ENCODE measurements around the gene TNXB. TPM values are rescaled to one million over a fixed set of nuclear protein-coding genes. Genes with fewer than 3 reads are reported as not detected.
A peak's percentile ranks its signal among the peaks of the same experiment; 100 is the strongest.

TNXB gene
- total and polyA plus RNA-seq, 2 donors (not counting 1 experiment from before 2014, with no cell fraction given): 8.1 to 63.9 TPM

- peak overlapping the region; percentile 48 for H3K4me2 ChIP-seq (ENCODE audit: extremely low read depth, insufficient read depth, low read length)
- peaks cover 12% of the 10 kb centered on the region for H3K27me3 ChIP-seq (ENCODE audit: control insufficient read depth, insufficient read depth, low read length)
- no peaks in the 10 kb centered on the region for H3K36me3 ChIP-seq (ENCODE audit: control insufficient read depth, insufficient read depth, low read length)
- H4K20me1 ChIP-seq (ENCODE audit: control insufficient read depth, extremely low read depth, insufficient read depth, low read length): no peaks in the 10 kb centered on the region
- peak; percentile 57 to 87 for DNase-seq (ENCODE audit: low read depth in 2 of 2)
- no peak for TF ChIP-seq CTCF (conservative IDR thresholded peaks at IDR 0.05 in 1 of 2, IDR thresholded peaks at IDR 0.05 in 1 of 2; ENCODE audit: low read depth in 1 of 2, low read length in 2 of 2)
- no peak for TF ChIP-seq EZH2 (IDR thresholded peaks at IDR 0.05; ENCODE audit: low read length, missing control alignments)
- peaks cover 29% of the 10 kb centered on the region for H3K4me1 ChIP-seq (ENCODE audit: control insufficient read depth, extremely low read depth, insufficient read depth, low read length)
- no peak overlapping the region for H3K9ac ChIP-seq (ENCODE audit: insufficient read depth, low read length)
- no peak overlapping the region for H2AFZ ChIP-seq (ENCODE audit: low read length)
- no peaks in the 10 kb centered on the region for H3K79me2 ChIP-seq (ENCODE audit: control insufficient read depth, insufficient read depth, low read length)
- H3K4me3 ChIP-seq (replicated peaks in 1 of 4; ENCODE audit: control extremely low read depth in 1 of 4, insufficient read depth in 1 of 4, low read depth in 3 of 4, low read length in 4 of 4): no peak overlapping the region
- no peaks in the 10 kb centered on the region for H3K9me3 ChIP-seq (ENCODE audit: control insufficient read depth, insufficient read depth, low read depth, low read length)
- H3K27ac ChIP-seq (ENCODE audit: insufficient read depth, low read length): peak overlapping the region; percentile 42
These were observed 22.2 kb downstream of the TNXB start for GRCh38 chr6:32086661-32087573.

DNA sequence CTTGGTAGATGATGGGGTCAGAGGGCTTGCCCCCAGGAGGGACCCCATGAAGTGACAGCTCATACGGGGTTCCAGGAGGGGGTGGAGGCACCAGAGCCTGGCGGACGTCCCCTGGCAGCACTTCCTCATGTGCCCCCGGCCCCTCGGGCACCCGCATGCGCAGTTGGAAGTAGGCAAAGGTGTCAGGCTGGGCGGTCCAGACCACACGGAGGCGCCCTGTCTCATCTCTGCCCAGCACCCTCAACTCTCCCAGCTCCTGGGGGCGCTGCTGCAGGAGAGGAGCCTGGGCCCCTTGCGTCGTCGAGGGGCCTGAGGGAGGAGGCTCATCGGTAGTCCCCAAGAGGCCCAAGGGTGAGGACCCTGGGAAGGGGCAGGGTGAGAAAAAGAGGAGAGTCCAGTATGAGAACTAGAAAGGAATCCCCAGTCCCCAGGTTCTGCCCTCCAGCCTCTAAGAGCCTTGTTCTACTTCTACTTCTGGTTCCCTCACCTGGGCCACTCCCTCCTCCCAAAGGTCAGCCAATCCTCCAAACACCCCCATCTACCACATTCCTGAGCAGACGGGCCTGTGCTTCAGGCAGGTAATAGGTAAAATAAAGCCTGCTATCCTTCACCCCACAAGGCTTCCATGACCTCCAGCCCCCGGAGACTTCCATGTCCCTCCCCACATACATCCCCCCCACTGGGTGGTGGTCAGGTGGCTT is 23.2 kb downstream of the TNXB start:
- Histone ChIP-seq H3K4me2 (ENCODE audit: extremely low read depth, insufficient read depth, low read length) (no peak overlapping the region), H2AFZ (ENCODE audit: low read length) (no peak overlapping the region), H3K36me3 (ENCODE audit: control insufficient read depth, insufficient read depth, low read length) (no peaks in the 10 kb centered on the region), H3K9ac (ENCODE audit: insufficient read depth, low read length) (no peak overlapping the region), H4K20me1 (ENCODE audit: control insufficient read depth, extremely low read depth, insufficient read depth, low read length) (no peaks in the 10 kb centered on the region), H3K27me3 (ENCODE audit: control insufficient read depth, insufficient read depth, low read length) (peaks cover 12% of the 10 kb centered on the region), H3K4me1 (ENCODE audit: control insufficient read depth, extremely low read depth, insufficient read depth, low read length) (peaks cover 33% of the 10 kb centered on the region), H3K9me3 (ENCODE audit: control insufficient read depth, insufficient read depth, low read depth, low read length) (no peaks in the 10 kb centered on the region), H3K79me2 (ENCODE audit: control insufficient read depth, insufficient read depth, low read length) (no peaks in the 10 kb centered on the region), H3K4me3 (replicated peaks in 1 of 4; ENCODE audit: control extremely low read depth in 1 of 4, insufficient read depth in 1 of 4, low read depth in 3 of 4, low read length in 4 of 4) (no peak overlapping the region), H3K27ac (ENCODE audit: insufficient read depth, low read length) (no peak overlapping the region)
- TF ChIP-seq EZH2 (IDR thresholded peaks at IDR 0.05; ENCODE audit: low read length, missing control alignments) (no peak), CTCF (conservative IDR thresholded peaks at IDR 0.05 in 1 of 2, IDR thresholded peaks at IDR 0.05 in 1 of 2; ENCODE audit: low read depth in 1 of 2, low read length in 2 of 2) (no peak)
- no peak for DNase-seq (ENCODE audit: low read depth in 2 of 2)

GRCh38 chr6:32084780-32085179 is 24.4 kb downstream of the TNXB start:
- no peak for DNase-seq (ENCODE audit: low read depth in 2 of 2)
- H3K4me2 ChIP-seq (ENCODE audit: extremely low read depth, insufficient read depth, low read length): no peak overlapping the region
- TF ChIP-seq EZH2 (IDR thresholded peaks at IDR 0.05; ENCODE audit: low read length, missing control alignments) (no peak), CTCF (conservative IDR thresholded peaks at IDR 0.05 in 1 of 2, IDR thresholded peaks at IDR 0.05 in 1 of 2; ENCODE audit: low read depth in 1 of 2, low read length in 2 of 2) (no peak)
- no peaks in the 10 kb centered on the region for H4K20me1 ChIP-seq (ENCODE audit: control insufficient read depth, extremely low read depth, insufficient read depth, low read length)
- no peak overlapping the region for H3K9ac ChIP-seq (ENCODE audit: insufficient read depth, low read length)
- H2AFZ ChIP-seq (ENCODE audit: low read length): no peak overlapping the region
- no peaks in the 10 kb centered on the region for H3K36me3 ChIP-seq (ENCODE audit: control insufficient read depth, insufficient read depth, low read length)
- peaks cover 11% of the 10 kb centered on the region for H3K27me3 ChIP-seq (ENCODE audit: control insufficient read depth, insufficient read depth, low read length)
- no peaks in the 10 kb centered on the region for H3K79me2 ChIP-seq (ENCODE audit: control insufficient read depth, insufficient read depth, low read length)
- H3K4me1 ChIP-seq (ENCODE audit: control insufficient read depth, extremely low read depth, insufficient read depth, low read length): peaks cover 40% of the 10 kb centered on the region
- H3K27ac ChIP-seq (ENCODE audit: insufficient read depth, low read length): no peak overlapping the region
- no peak overlapping the region for H3K4me3 ChIP-seq (replicated peaks in 1 of 4; ENCODE audit: control extremely low read depth in 1 of 4, insufficient read depth in 1 of 4, low read depth in 3 of 4, low read length in 4 of 4)
- H3K9me3 ChIP-seq (ENCODE audit: control insufficient read depth, insufficient read depth, low read depth, low read length): no peaks in the 10 kb centered on the region
